GM12878 (cell line): ENCODE results near the gene NOL12. TPM values are rescaled to one million over a fixed set of nuclear protein-coding genes. Genes with fewer than 3 reads are reported as not detected.
A peak's percentile ranks its signal among the peaks of the same experiment; 100 is the strongest.

Experiments
- FOXM1 ChIP-seq: IDR thresholded peaks from 2 replicates; pipeline ENCODE4 v1.6.1; 2012; ENCODE audit warnings: low read depth, mild to moderate bottlenecking, inconsistent platforms, low read length, moderate library complexity
- GATAD2B ChIP-seq: fragments of 450-650 bp; conservative IDR thresholded peaks from 2 replicates; pipeline ENCODE4 v1.6.1; 2017; ENCODE audit warnings: low read depth, mild to moderate bottlenecking, moderate library complexity
- SMAD1 ChIP-seq: fragments of 450-650 bp; IDR thresholded peaks from 2 replicates; pipeline ENCODE4 v1.6.1; 2018; ENCODE audit warnings: mild to moderate bottlenecking, low read depth; ENCODE audit not compliant: partially characterized antibody
- SMC3 ChIP-seq: IDR thresholded peaks from 2 replicates; pipeline ENCODE4 v1.6.1; 2011; ENCODE audit warnings: low read length, improper control_type of control experiment, borderline replicate concordance
- STAT1 ChIP-seq: fragments of 450-650 bp; conservative IDR thresholded peaks from 2 replicates; pipeline ENCODE4 v1.6.1; 2014; ENCODE audit warnings: antibody characterized with exemption, mild to moderate bottlenecking
- YY1 ChIP-seq: IDR thresholded peaks from 2 replicates; pipeline ENCODE4 v1.6.1; 2011; ENCODE audit warnings: low read depth, mild to moderate bottlenecking, low read length
- ZNF24 ChIP-seq: fragments of 450-650 bp; IDR thresholded peaks from 2 replicates; pipeline ENCODE4 v1.6.1; 2017; ENCODE audit warnings: antibody characterized with exemption, mild to moderate bottlenecking
- polyA plus RNA-seq, 11 experiments: library from polyadenylated mRNA; depleted of rRNA in 4 of 11; unstranded in 6 of 11; stranded (reverse) in 5 of 11; fragments of >200 nt; fragmentation: Nextera tagmentation in 4 of 11; fragmentation: Illumina TruSeq in 1 of 11; extraction: Ambion mirVana in 4 of 11; extraction: Trizol in 1 of 11; gene quantifications; 1 replicate in 1 of 11; 2 replicates in 10 of 11; pipeline versions ENCODE4 v1.2.1 to v1.2.3, GENCODE V29; 2011 to 2016; ENCODE audit warnings: inconsistent platforms in 2 of 11, missing spikeins in 2 of 11, low read depth in 1 of 11
- total RNA-seq, 4 experiments: library from RNA; depleted of rRNA in 3 of 4; stranded (reverse); fragments of >200 nt in 3 of 4; fragmentation: Illumina TruSeq in 1 of 4; extraction: Trizol in 1 of 4; gene quantifications; 2 replicates each; pipeline versions ENCODE4 v1.2.1 to v1.2.3, GENCODE V29; 2013 to 2021
- TF ChIP-seq, protein P1 (sequence below): fragments of 450-650 bp; IDR thresholded peaks from 2 replicates; pipeline ENCODE4 v1.6.1; 2018; ENCODE audit warnings: borderline replicate concordance, mild to moderate bottlenecking; ENCODE audit not compliant: partially characterized antibody
- TF ChIP-seq, protein P2 (sequence below): fragments of 450-650 bp; IDR thresholded peaks from 2 replicates; pipeline ENCODE4 v1.6.1; 2017; ENCODE audit warnings: mild to moderate bottlenecking, moderate library complexity
- TF ChIP-seq, protein P3 (sequence below): fragments of 450-650 bp; IDR thresholded peaks from 2 replicates; pipeline ENCODE4 v1.6.1; 2014; ENCODE audit warnings: mild to moderate bottlenecking
- TF ChIP-seq, protein P4 (sequence below), 3 experiments: IDR thresholded peaks in 2 of 3; conservative IDR thresholded peaks in 1 of 3; 2 replicates each; pipeline ENCODE4 v1.5.1; 2011; ENCODE audit warnings: low read depth in 3 of 3, low read length in 3 of 3, mild to moderate bottlenecking in 3 of 3, control low read depth in 2 of 3, moderate library complexity in 2 of 3, inconsistent platforms in 1 of 3, mixed read lengths in 1 of 3; ENCODE audit not compliant: control insufficient read depth in 2 of 3, insufficient read depth in 1 of 3; ENCODE audit errors: extremely low read depth in 1 of 3
- TF ChIP-seq, protein P5 (sequence below): fragments of 450-650 bp; IDR thresholded peaks from 2 replicates; pipeline ENCODE4 v1.6.1; 2017; ENCODE audit warnings: mild to moderate bottlenecking
- TF ChIP-seq, protein P6 (sequence below): fragments of 150-350 bp; IDR thresholded peaks from 2 replicates; pipeline ENCODE4 v1.6.1; 2016; ENCODE audit warnings: low read depth, low read length

Gene NOL12
- total and polyA plus RNA-seq, 10 of the 15 experiments (the other 5 are each of a cell fraction or from before 2014, with no cell fraction given): 3.3 to 69.4 (median 41.1) TPM

DNA sequence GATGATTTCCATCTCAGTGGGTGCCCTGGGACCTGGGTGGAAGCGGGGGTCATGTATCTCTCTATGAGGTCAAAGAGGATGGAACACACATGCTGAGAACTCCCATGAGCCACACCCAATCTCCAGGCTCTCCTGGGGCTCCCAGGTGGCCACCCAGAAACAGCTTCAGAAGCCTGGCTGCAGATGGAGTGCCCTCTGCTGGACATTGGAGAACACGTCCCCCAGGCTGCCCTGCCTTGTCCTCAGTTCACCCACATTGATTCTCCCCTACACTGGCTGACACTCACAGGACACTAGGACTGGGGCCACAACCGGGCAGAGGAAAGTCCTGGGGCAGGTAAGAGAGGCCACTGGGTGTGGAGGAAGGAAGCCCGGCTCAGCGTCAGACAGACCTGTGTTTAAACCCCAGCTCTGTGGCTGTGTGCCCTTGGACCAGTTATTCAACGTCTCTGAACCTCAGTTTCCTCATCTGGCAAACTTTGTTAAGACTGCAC is 4.5 kb upstream of the NOL12 start (continued):
- TF ChIP-seq, protein P1, sequence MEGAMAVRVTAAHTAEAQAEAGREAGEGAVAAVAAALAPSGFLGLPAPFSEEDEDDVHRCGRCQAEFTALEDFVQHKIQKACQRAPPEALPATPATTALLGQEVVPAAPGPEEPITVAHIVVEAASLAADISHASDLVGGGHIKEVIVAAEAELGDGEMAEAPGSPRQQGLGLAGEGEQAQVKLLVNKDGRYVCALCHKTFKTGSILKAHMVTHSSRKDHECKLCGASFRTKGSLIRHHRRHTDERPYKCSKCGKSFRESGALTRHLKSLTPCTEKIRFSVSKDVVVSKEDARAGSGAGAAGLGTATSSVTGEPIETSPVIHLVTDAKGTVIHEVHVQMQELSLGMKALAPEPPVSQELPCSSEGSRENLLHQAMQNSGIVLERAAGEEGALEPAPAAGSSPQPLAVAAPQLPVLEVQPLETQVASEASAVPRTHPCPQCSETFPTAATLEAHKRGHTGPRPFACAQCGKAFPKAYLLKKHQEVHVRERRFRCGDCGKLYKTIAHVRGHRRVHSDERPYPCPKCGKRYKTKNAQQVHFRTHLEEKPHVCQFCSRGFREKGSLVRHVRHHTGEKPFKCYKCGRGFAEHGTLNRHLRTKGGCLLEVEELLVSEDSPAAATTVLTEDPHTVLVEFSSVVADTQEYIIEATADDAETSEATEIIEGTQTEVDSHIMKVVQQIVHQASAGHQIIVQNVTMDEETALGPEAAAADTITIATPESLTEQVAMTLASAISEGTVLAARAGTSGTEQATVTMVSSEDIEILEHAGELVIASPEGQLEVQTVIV: no peak
- TF ChIP-seq FOXM1: no peak
- TF ChIP-seq, protein P2, sequence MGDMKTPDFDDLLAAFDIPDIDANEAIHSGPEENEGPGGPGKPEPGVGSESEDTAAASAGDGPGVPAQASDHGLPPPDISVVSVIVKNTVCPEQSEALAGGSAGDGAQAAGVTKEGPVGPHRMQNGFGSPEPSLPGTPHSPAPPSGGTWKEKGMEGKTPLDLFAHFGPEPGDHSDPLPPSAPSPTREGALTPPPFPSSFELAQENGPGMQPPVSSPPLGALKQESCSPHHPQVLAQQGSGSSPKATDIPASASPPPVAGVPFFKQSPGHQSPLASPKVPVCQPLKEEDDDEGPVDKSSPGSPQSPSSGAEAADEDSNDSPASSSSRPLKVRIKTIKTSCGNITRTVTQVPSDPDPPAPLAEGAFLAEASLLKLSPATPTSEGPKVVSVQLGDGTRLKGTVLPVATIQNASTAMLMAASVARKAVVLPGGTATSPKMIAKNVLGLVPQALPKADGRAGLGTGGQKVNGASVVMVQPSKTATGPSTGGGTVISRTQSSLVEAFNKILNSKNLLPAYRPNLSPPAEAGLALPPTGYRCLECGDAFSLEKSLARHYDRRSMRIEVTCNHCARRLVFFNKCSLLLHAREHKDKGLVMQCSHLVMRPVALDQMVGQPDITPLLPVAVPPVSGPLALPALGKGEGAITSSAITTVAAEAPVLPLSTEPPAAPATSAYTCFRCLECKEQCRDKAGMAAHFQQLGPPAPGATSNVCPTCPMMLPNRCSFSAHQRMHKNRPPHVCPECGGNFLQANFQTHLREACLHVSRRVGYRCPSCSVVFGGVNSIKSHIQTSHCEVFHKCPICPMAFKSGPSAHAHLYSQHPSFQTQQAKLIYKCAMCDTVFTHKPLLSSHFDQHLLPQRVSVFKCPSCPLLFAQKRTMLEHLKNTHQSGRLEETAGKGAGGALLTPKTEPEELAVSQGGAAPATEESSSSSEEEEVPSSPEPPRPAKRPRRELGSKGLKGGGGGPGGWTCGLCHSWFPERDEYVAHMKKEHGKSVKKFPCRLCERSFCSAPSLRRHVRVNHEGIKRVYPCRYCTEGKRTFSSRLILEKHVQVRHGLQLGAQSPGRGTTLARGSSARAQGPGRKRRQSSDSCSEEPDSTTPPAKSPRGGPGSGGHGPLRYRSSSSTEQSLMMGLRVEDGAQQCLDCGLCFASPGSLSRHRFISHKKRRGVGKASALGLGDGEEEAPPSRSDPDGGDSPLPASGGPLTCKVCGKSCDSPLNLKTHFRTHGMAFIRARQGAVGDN: no peak
- TF ChIP-seq ZNF24: 0 out of 2 replicates have a peak, but pooled peaks have one; percentile 4
- TF ChIP-seq, protein P3, sequence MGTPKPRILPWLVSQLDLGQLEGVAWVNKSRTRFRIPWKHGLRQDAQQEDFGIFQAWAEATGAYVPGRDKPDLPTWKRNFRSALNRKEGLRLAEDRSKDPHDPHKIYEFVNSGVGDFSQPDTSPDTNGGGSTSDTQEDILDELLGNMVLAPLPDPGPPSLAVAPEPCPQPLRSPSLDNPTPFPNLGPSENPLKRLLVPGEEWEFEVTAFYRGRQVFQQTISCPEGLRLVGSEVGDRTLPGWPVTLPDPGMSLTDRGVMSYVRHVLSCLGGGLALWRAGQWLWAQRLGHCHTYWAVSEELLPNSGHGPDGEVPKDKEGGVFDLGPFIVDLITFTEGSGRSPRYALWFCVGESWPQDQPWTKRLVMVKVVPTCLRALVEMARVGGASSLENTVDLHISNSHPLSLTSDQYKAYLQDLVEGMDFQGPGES: no peak
- peak; percentile 94 for TF ChIP-seq SMC3
- TF ChIP-seq, protein P4, sequence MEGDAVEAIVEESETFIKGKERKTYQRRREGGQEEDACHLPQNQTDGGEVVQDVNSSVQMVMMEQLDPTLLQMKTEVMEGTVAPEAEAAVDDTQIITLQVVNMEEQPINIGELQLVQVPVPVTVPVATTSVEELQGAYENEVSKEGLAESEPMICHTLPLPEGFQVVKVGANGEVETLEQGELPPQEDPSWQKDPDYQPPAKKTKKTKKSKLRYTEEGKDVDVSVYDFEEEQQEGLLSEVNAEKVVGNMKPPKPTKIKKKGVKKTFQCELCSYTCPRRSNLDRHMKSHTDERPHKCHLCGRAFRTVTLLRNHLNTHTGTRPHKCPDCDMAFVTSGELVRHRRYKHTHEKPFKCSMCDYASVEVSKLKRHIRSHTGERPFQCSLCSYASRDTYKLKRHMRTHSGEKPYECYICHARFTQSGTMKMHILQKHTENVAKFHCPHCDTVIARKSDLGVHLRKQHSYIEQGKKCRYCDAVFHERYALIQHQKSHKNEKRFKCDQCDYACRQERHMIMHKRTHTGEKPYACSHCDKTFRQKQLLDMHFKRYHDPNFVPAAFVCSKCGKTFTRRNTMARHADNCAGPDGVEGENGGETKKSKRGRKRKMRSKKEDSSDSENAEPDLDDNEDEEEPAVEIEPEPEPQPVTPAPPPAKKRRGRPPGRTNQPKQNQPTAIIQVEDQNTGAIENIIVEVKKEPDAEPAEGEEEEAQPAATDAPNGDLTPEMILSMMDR (IDR thresholded peaks at IDR 0.05 in 2 of 3, conservative IDR thresholded peaks at IDR 0.05 in 1 of 3; ENCODE audit: control insufficient read depth in 2 of 3, extremely low read depth in 1 of 3, insufficient read depth in 1 of 3, low read depth in 3 of 3, low read length in 3 of 3): peak; percentile 83 to 93 (median 92)
- TF ChIP-seq SMAD1: no peak
- TF ChIP-seq, protein P5, sequence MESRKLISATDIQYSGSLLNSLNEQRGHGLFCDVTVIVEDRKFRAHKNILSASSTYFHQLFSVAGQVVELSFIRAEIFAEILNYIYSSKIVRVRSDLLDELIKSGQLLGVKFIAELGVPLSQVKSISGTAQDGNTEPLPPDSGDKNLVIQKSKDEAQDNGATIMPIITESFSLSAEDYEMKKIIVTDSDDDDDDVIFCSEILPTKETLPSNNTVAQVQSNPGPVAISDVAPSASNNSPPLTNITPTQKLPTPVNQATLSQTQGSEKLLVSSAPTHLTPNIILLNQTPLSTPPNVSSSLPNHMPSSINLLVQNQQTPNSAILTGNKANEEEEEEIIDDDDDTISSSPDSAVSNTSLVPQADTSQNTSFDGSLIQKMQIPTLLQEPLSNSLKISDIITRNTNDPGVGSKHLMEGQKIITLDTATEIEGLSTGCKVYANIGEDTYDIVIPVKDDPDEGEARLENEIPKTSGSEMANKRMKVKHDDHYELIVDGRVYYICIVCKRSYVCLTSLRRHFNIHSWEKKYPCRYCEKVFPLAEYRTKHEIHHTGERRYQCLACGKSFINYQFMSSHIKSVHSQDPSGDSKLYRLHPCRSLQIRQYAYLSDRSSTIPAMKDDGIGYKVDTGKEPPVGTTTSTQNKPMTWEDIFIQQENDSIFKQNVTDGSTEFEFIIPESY: no peak
- peak; percentile 78 for TF ChIP-seq YY1
- TF ChIP-seq, protein P6, sequence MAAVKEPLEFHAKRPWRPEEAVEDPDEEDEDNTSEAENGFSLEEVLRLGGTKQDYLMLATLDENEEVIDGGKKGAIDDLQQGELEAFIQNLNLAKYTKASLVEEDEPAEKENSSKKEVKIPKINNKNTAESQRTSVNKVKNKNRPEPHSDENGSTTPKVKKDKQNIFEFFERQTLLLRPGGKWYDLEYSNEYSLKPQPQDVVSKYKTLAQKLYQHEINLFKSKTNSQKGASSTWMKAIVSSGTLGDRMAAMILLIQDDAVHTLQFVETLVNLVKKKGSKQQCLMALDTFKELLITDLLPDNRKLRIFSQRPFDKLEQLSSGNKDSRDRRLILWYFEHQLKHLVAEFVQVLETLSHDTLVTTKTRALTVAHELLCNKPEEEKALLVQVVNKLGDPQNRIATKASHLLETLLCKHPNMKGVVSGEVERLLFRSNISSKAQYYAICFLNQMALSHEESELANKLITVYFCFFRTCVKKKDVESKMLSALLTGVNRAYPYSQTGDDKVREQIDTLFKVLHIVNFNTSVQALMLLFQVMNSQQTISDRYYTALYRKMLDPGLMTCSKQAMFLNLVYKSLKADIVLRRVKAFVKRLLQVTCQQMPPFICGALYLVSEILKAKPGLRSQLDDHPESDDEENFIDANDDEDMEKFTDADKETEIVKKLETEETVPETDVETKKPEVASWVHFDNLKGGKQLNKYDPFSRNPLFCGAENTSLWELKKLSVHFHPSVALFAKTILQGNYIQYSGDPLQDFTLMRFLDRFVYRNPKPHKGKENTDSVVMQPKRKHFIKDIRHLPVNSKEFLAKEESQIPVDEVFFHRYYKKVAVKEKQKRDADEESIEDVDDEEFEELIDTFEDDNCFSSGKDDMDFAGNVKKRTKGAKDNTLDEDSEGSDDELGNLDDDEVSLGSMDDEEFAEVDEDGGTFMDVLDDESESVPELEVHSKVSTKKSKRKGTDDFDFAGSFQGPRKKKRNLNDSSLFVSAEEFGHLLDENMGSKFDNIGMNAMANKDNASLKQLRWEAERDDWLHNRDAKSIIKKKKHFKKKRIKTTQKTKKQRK: no peak
- TF ChIP-seq STAT1: no peak; the same call in 1 of the 2 replicates
- peak; percentile 68 for TF ChIP-seq GATAD2B
